Suprapubic skin (tissue), 4 donors: ENCODE data around the gene ADORA2A. TPM values are rescaled to one million over a fixed set of nuclear protein-coding genes. Genes with fewer than 3 reads are reported as not detected.

Source experiments
- DNase-seq, 2 donors: peaks; one replicate each; pipeline ENCODE4 v3.0.0-alpha.2; 2019; ENCODE audit warnings: low spot score in 2 of 2
- H3K27ac ChIP-seq: fragments of 200-600 bp; sonication (generic); one replicate; pipeline ENCODE4 v1.5.1; 2019
- H3K27me3 ChIP-seq: fragments of 200-600 bp; sonication (generic); one replicate; pipeline ENCODE4 v1.5.1; 2019
- H3K36me3 ChIP-seq: fragments of 200-600 bp; sonication (generic); one replicate; pipeline ENCODE4 v1.5.1; 2019
- H3K4me1 ChIP-seq: fragments of 200-600 bp; sonication (generic); one replicate; pipeline ENCODE4 v1.5.1; 2019
- H3K4me3 ChIP-seq: fragments of 200-600 bp; sonication (generic); one replicate; pipeline ENCODE4 v1.5.1; 2019; ENCODE audit warnings: mild to moderate bottlenecking
- H3K9me3 ChIP-seq: fragments of 200-600 bp; sonication (generic); one replicate; pipeline ENCODE4 v1.5.1; 2019
- EP300 ChIP-seq: sonication (generic); formaldehyde crosslinking; IDR thresholded peaks from one replicate; pipeline ENCODE4 v1.6.1; 2017; ENCODE audit warnings: antibody characterized with exemption
- POLR2A ChIP-seq, 2 donors: fragments of 450-650 bp; IDR thresholded peaks; one replicate each; pipeline ENCODE4 v1.6.1; 2017; ENCODE audit warnings: antibody characterized with exemption in 2 of 2, mild to moderate bottlenecking in 2 of 2, moderate library complexity in 2 of 2
- POLR2AphosphoS5 ChIP-seq, 3 donors: sonication (generic); formaldehyde crosslinking; IDR thresholded peaks; one replicate each; pipeline ENCODE4 v1.6.1; 2017; ENCODE audit warnings: antibody characterized with exemption in 3 of 3
- WGBS: methylation state at CpG from one replicate; pipeline ENCODE4 v1.1.5; 2018; 5-methylcytosine and 5-hydroxymethylcytosine counted together
- total RNA-seq, 4 donors: library from RNA; depleted of rRNA; stranded (reverse); fragments of >200 nt; gene quantifications; one replicate each; pipeline ENCODE4 v1.1.0, GENCODE V29; 2016
- TF ChIP-seq, protein P1 (sequence below), 2 donors: fragments of 200-600 bp in 1 of 2; fragments of 450-650 bp in 1 of 2; sonication (generic) in 1 of 2; IDR thresholded peaks; one replicate each; pipeline ENCODE4 v1.5.1; 2016 to 2019; ENCODE audit warnings: antibody characterized with exemption in 2 of 2, mild to moderate bottlenecking in 1 of 2, moderate library complexity in 1 of 2

Gene ADORA2A
- total RNA-seq, 4 donors from 2014 or later, result 2.2 to 5.1 (median 3.4) TPM

DNA sequence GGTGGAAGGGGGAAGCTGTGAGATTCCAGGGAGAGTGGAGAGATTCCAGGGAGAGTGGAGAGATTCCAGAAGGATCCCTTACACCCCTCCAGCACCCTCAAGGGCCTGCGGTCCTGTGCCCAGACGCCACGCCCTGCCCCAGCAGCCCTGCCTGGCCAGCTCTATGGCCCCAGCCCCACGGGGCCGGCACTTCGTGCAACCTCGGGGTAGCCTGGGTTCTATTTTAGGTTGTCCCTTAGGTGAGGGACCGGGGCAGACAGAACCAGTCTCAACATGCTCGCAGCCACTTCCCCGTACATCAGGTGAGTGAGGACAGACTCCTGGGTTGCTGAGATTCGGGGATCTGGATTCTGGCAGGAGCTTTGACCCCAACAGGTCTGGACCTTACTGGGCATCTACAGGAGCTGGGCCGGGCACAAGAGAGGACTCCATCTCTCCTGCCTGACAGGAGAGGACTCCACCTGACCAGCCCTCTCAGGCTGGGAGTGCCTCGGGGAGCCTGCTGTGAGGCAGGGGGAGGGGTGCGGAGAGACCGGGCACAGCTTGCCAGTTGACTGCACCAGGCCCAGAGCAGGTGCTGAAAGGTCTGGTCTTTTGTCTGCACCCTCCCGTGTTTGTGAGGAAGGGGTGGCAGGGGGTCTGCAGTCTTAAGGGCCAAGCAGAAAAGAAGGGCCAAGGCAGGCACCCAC is 8.5 kb upstream of the ADORA2A start:
- H3K27me3 ChIP-seq, result peaks cover 17% of the 10 kb centered on the region
- DNase-seq, result no peak
- WGBS, result 34% methylated on average over 9 of the region's 16 CpGs

DNA sequence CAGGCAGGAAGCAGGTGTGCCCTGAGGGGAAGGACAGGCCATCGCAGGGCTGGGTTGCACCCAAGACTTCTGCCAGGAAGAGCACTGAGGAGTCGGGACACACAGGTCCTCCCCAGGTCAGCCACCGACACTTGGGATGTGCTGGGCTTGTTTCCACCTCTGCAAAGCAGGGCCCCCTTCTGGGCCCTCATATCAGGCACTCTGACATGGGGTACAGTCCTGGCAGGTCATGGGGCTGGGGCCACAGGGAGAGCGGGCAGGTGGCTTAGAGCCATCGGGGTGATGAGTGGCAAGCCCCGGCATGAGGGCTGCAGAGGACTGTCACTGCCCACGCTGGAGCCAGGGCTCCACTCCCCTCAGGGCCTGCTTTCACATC is 7.9 kb upstream of the ADORA2A start:
- no peak for TF ChIP-seq EP300
- no peak for TF ChIP-seq POLR2A (IDR thresholded peaks at IDR 0.05)
- no peak for TF ChIP-seq POLR2AphosphoS5 (IDR thresholded peaks at IDR 0.05)
- TF ChIP-seq, protein P1, sequence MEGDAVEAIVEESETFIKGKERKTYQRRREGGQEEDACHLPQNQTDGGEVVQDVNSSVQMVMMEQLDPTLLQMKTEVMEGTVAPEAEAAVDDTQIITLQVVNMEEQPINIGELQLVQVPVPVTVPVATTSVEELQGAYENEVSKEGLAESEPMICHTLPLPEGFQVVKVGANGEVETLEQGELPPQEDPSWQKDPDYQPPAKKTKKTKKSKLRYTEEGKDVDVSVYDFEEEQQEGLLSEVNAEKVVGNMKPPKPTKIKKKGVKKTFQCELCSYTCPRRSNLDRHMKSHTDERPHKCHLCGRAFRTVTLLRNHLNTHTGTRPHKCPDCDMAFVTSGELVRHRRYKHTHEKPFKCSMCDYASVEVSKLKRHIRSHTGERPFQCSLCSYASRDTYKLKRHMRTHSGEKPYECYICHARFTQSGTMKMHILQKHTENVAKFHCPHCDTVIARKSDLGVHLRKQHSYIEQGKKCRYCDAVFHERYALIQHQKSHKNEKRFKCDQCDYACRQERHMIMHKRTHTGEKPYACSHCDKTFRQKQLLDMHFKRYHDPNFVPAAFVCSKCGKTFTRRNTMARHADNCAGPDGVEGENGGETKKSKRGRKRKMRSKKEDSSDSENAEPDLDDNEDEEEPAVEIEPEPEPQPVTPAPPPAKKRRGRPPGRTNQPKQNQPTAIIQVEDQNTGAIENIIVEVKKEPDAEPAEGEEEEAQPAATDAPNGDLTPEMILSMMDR (IDR thresholded peaks at IDR 0.05), result no peak
- DNase-seq, result peak in 1 of 2 donors; percentile 58
- Histone ChIP-seq H3K4me3 (no peak overlapping the region), H3K27me3 (peaks cover 22% of the 10 kb centered on the region), H3K4me1 (peaks cover 29% of the 10 kb centered on the region), H3K9me3 (no peaks in the 10 kb centered on the region), H3K27ac (no peak overlapping the region), H3K36me3 (peaks cover 29% of the 10 kb centered on the region)
- WGBS, result 43% methylated on average over 4 of the region's 7 CpGs

More for the DNA sequence above, 8.5 kb upstream of the ADORA2A start:
- H3K36me3 ChIP-seq, result peaks cover 34% of the 10 kb centered on the region
- peaks cover 24% of the 10 kb centered on the region for H3K4me1 ChIP-seq
- TF ChIP-seq POLR2AphosphoS5 (IDR thresholded peaks at IDR 0.05) (no peak), POLR2A (IDR thresholded peaks at IDR 0.05) (no peak), EP300 (no peak)
- TF ChIP-seq, protein P1 (IDR thresholded peaks at IDR 0.05), result no peak
- H3K27ac ChIP-seq, result no peak overlapping the region
- H3K9me3 ChIP-seq, result no peaks in the 10 kb centered on the region
- H3K4me3 ChIP-seq, result no peak overlapping the region

DNA sequence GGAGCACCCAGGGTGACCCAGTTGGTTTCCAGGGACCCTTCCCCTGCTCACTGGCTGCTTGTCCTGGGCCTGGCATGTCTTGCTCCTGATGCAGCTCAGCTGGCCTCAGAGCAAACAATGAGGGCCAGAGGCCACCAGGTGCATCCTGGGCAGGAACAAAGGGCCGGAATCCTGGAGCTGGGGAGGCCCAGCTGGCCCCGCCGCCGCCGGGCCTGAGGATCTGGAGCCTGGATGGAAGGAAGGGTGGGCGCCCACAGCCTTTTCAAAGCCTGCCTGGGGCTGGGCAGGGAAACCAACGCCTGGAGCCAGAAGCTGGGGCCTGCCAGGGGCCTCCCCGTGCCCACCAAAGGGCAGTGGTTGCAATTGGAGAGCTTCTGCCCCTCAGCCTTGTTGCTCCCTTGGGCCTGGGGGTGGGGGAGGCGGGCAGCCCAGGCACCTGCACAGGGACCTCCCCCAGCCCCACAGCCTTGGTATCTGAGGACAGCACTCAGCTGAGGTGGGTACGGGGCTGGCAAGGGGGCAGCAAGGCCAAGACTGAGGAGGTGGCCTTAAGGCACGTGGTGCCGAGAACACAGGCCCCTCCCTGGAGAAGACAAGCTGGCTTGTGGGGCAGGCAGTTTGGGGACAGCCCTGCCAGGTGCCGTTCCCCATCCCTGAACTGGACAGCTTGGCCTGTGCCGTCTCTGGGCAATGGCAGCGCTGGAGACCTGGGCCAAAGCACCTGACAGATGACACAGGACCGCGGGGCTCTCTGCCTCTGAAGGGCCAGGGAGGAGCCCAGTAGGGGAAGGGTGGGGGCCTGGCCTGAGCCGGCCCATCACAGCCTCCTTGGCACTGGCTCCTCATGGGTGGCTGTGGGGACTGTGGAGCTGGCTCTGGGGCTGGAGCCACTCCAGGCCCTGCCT is 7.1 kb upstream of the ADORA2A start:
- no peak overlapping the region for H3K4me3 ChIP-seq
- H3K36me3 ChIP-seq, result peaks cover 20% of the 10 kb centered on the region
- H3K27ac ChIP-seq, result no peak overlapping the region
- DNase-seq, result peak in 1 of 2 donors; percentile 60
- H3K9me3 ChIP-seq, result no peaks in the 10 kb centered on the region
- WGBS, result 64% methylated on average over 3 of the region's 18 CpGs
- no peak for TF ChIP-seq POLR2AphosphoS5 (IDR thresholded peaks at IDR 0.05)
- TF ChIP-seq, protein P1 (IDR thresholded peaks at IDR 0.05), result no peak
- no peak for TF ChIP-seq EP300
- TF ChIP-seq POLR2A (IDR thresholded peaks at IDR 0.05), result no peak
- H3K4me1 ChIP-seq, result peaks cover 32% of the 10 kb centered on the region
- H3K27me3 ChIP-seq, result peaks cover 31% of the 10 kb centered on the region

DNA sequence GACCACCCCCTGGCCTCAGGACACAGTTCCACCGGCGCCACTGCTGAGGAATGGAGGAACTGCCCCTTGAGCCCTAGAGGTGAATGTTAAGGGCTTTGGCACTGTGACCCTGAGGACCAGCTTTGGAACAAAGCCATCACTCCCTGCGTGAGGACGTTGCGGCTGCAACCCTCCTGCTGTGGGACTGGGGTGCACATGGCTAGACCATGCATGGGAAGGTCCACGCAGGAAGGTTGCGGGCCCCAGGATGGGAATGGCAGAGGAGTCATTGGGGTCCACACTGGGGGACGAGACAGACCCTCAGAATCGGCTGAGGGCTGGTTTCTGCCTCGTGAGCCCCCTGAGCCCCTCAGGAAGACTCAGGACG is 6.4 kb upstream of the ADORA2A start:
- peaks cover 34% of the 10 kb centered on the region for H3K27me3 ChIP-seq
- peaks cover 32% of the 10 kb centered on the region for H3K4me1 ChIP-seq
- H3K27ac ChIP-seq, result no peak overlapping the region
- no peaks in the 10 kb centered on the region for H3K9me3 ChIP-seq
- WGBS, result 47% methylated on average over 3 of the region's 11 CpGs
- DNase-seq, result no peak
- H3K36me3 ChIP-seq, result peaks cover 14% of the 10 kb centered on the region
- no peak overlapping the region for H3K4me3 ChIP-seq
- no peak for TF ChIP-seq POLR2A (IDR thresholded peaks at IDR 0.05)
- TF ChIP-seq POLR2AphosphoS5 (IDR thresholded peaks at IDR 0.05), result no peak
- no peak for TF ChIP-seq EP300
- TF ChIP-seq, protein P1 (IDR thresholded peaks at IDR 0.05), result no peak

DNA sequence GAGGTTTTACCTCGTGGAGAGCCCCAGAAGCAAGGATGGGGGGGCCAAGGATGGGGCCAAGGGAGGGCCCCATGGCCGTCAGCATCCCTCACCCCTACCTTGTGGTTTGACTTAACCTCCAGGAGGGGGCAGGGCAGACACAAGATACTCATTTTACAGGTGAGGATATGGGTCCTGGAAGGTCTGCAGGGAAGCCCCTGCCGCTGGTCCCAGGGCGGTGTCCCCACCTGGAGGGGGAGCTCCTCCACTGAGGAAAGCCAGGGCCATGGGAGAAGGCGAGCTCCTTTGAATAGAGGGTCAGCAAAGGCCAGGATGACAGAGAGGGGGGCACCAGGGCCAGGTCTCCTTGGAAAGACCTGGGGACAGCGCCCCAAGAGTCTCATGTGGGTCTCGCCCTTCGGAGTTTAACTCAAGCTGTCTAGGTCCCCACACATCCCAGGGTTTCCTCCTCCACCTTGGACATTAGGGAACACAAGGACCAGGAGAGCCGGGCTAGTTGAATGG is 5.9 kb upstream of the ADORA2A start:
- Histone ChIP-seq H3K9me3 (no peaks in the 10 kb centered on the region), H3K4me1 (peaks cover 32% of the 10 kb centered on the region), H3K27ac (no peak overlapping the region), H3K4me3 (no peak overlapping the region), H3K36me3 (peaks cover 9% of the 10 kb centered on the region), H3K27me3 (peaks cover 37% of the 10 kb centered on the region)
- 57% methylated on average over 8 of the region's 9 CpGs for WGBS
- TF ChIP-seq POLR2A (IDR thresholded peaks at IDR 0.05) (no peak), EP300 (no peak), POLR2AphosphoS5 (IDR thresholded peaks at IDR 0.05) (no peak)
- TF ChIP-seq, protein P1 (IDR thresholded peaks at IDR 0.05), result no peak
- no peak for DNase-seq
